BE2C (cell line): Measurements from ENCODE around the gene CD82.
"Not testable (repeated sequence)": the region's sequence is repeated elsewhere in the genome, so short reads cannot be mapped to it uniquely, and the experiment has no call there.

Source experiments
- DNase-seq: peaks from one replicate; pipeline ENCODE4 v3.0.0-alpha.2; 2020
- H3K27me3 ChIP-seq: fragments of 250-450 bp; sonication (Bioruptor Pico); 2 replicates; pipeline ENCODE4 v1.5.1; 2020; ENCODE audit warnings: mild to moderate bottlenecking
- H3K36me3 ChIP-seq: fragments of 250-450 bp; sonication (Bioruptor Pico); 2 replicates; pipeline ENCODE4 v1.5.1; 2020; ENCODE audit warnings: mild to moderate bottlenecking
- H3K4me1 ChIP-seq: fragments of 250-450 bp; sonication (Bioruptor Pico); 2 replicates; pipeline ENCODE4 v1.5.1; 2020
- H3K4me3 ChIP-seq: 2 replicates; pipeline ENCODE4 v1.5.1; 2011; ENCODE audit warnings: low read depth, low read length
- H3K9me3 ChIP-seq: fragments of 250-450 bp; sonication (Bioruptor Pico); 2 replicates; pipeline ENCODE4 v1.5.1; 2020
- TF ChIP-seq, protein P1 (sequence below): IDR thresholded peaks from 2 replicates; pipeline ENCODE4 v1.5.1; 2012; ENCODE audit warnings: mild to moderate bottlenecking, low read depth, low read length

CD82 gene

GRCh38 chr11:44658506-44658850 is 93.0 kb downstream of the CD82 start:
- peaks cover 3% of the 10 kb centered on the region; the same call in 1 of the 2 replicates for H3K4me1 ChIP-seq
- H3K4me3 ChIP-seq: no peak overlapping the region
- no peaks in the 10 kb centered on the region for H3K27me3 ChIP-seq
- peak; percentile 54 for DNase-seq
- no peaks in the 10 kb centered on the region for H3K9me3 ChIP-seq
- TF ChIP-seq, protein P1, sequence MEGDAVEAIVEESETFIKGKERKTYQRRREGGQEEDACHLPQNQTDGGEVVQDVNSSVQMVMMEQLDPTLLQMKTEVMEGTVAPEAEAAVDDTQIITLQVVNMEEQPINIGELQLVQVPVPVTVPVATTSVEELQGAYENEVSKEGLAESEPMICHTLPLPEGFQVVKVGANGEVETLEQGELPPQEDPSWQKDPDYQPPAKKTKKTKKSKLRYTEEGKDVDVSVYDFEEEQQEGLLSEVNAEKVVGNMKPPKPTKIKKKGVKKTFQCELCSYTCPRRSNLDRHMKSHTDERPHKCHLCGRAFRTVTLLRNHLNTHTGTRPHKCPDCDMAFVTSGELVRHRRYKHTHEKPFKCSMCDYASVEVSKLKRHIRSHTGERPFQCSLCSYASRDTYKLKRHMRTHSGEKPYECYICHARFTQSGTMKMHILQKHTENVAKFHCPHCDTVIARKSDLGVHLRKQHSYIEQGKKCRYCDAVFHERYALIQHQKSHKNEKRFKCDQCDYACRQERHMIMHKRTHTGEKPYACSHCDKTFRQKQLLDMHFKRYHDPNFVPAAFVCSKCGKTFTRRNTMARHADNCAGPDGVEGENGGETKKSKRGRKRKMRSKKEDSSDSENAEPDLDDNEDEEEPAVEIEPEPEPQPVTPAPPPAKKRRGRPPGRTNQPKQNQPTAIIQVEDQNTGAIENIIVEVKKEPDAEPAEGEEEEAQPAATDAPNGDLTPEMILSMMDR: peak; percentile 58
- no peaks in the 10 kb centered on the region for H3K36me3 ChIP-seq

DNA sequence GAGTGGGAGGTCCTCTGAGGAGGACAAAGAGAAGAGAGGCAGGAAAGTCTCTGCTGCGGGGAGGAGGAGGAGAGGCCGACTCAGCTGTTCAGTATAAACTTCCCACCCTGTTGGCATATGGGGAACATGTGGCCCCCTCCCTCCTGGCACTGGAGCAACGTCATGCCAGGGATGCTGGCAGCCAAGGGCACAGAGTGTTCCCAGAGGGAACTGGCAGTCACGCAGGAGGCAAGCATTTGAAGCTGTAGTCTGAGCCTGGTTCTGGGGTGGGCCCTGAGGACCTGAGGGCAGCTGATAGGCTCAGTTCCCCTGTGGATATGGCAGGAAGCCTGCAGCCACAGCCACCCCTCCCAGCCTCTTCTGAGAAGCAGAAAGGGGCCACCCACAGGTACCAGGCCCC is 94.2 kb downstream of the CD82 start:
- Histone ChIP-seq H3K27me3 (no peaks in the 10 kb centered on the region), H3K9me3 (no peaks in the 10 kb centered on the region), H3K4me1 (peaks cover 3% of the 10 kb centered on the region; the same call in 1 of the 2 replicates), H3K36me3 (no peaks in the 10 kb centered on the region), H3K4me3 (no peak overlapping the region)
- DNase-seq: no peak
- TF ChIP-seq, protein P1: no peak

DNA sequence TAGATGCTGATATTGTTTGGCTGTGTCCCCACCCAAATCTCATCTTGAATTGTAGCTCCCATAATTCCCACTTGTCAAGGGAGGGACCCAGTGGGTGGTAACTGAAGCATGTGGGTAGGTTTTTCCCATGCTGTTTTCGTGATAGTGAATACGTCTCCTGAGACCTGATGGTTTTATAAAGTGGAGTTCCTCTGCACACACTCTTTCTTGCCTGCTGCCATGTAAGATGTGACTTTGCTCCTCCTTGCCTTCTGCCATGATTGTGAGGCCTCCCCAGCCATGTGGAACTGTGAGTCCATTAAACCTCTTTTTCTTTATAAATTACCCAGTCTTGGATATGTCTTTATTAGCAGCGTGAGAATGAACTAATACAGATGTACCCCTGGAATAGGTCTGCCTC is 95.1 kb downstream of the CD82 start:
- not testable (repeated sequence) for H3K9me3 ChIP-seq, H3K4me1 ChIP-seq, H3K36me3 ChIP-seq, H3K27me3 ChIP-seq, H3K4me3 ChIP-seq, DNase-seq

GRCh38 chr11:44661311-44661717 is 95.9 kb downstream of the CD82 start:
- TF ChIP-seq, protein P1: no peak
- no peaks in the 10 kb centered on the region for H3K27me3 ChIP-seq
- no peaks in the 10 kb centered on the region for H3K9me3 ChIP-seq
- H3K36me3 ChIP-seq: no peaks in the 10 kb centered on the region
- H3K4me3 ChIP-seq: no peak overlapping the region
- H3K4me1 ChIP-seq: peaks cover 3% of the 10 kb centered on the region; the same call in 1 of the 2 replicates
- no peak for DNase-seq
